Endothelial cell of umbilical vein (primary cell): ENCODE results near the gene ZNF439.

Source experiments
- EZH2 ChIP-seq: IDR thresholded peaks from 2 replicates; pipeline ENCODE4 v1.6.1; 2012; ENCODE audit warnings: borderline replicate concordance, low read depth, mild to moderate bottlenecking, moderate library complexity, low read length, inconsistent platforms; ENCODE audit not compliant: severe bottlenecking
- FOS ChIP-seq: IDR thresholded peaks from 2 replicates; pipeline ENCODE4 v1.6.1; 2011; ENCODE audit warnings: mild to moderate bottlenecking, low read length, moderate library complexity, borderline replicate concordance; ENCODE audit not compliant: insufficient read depth
- POLR2A ChIP-seq: IDR thresholded peaks from 2 replicates; pipeline ENCODE4 v1.6.1; 2012; ENCODE audit warnings: low read depth, mild to moderate bottlenecking, control low read depth, low read length
- TF ChIP-seq, protein P1 (sequence below), 2 donors: IDR thresholded peaks; 1 replicate in 1 of 2; 2 replicates in 1 of 2; pipeline ENCODE4 v1.5.1; 2011; ENCODE audit warnings: low read length in 2 of 2, mild to moderate bottlenecking in 2 of 2, moderate library complexity in 2 of 2, control low read depth in 1 of 2, inconsistent platforms in 1 of 2, low read depth in 1 of 2; ENCODE audit not compliant: insufficient read depth in 1 of 2; ENCODE audit errors: extremely low read depth in 1 of 2
- TF ChIP-seq, protein P2 (sequence below): IDR thresholded peaks from 2 replicates; pipeline ENCODE4 v1.6.1; 2011; ENCODE audit not compliant: insufficient read depth, insufficient read length

DNA sequence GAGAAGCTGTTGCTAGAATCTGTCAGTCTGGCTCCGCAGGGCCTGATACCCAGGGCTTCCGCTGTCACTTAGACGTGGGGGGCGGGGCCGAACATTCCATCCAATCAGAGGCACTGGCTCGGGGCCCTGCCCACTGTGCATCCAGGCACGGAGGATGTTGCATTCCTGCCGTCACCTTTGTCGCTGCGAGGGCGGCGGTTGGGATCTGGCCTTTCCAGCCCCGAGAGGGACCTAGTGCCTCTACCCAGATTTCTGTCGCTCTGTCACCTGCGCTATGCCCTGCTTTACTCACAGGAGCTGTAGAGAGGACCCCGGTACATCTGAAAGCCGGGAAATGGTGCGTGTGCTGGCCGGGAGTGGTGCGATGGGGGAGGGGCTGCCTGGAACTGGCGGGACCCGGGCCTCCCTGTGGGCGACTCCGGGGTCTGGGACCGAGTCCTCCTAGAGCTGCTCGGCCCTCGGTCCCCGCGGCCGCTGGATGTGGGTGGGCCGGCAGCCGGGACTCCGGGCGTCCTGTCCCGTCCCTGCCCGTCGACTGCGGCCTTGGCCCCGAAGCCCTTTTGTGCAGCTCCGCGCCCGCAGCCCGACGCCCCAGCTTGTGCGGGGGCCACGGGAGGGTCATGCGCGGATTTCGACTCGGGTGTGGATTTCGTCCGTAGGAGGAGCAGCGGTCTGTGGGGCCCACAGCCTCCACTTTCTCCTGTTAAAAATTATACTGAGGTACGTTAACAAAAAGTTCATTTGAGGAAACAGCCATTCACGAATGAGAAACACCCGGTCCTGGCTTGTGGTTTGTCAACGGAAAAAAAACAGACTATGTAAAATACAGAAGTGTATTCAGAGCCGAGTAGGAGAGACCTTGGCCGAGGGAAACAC is at the start of gene ZNF439:
- TF ChIP-seq, protein P1, sequence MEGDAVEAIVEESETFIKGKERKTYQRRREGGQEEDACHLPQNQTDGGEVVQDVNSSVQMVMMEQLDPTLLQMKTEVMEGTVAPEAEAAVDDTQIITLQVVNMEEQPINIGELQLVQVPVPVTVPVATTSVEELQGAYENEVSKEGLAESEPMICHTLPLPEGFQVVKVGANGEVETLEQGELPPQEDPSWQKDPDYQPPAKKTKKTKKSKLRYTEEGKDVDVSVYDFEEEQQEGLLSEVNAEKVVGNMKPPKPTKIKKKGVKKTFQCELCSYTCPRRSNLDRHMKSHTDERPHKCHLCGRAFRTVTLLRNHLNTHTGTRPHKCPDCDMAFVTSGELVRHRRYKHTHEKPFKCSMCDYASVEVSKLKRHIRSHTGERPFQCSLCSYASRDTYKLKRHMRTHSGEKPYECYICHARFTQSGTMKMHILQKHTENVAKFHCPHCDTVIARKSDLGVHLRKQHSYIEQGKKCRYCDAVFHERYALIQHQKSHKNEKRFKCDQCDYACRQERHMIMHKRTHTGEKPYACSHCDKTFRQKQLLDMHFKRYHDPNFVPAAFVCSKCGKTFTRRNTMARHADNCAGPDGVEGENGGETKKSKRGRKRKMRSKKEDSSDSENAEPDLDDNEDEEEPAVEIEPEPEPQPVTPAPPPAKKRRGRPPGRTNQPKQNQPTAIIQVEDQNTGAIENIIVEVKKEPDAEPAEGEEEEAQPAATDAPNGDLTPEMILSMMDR (IDR thresholded peaks at IDR 0.05; ENCODE audit: extremely low read depth in 1 of 2, insufficient read depth in 1 of 2, low read depth in 1 of 2, low read length in 2 of 2) = no peak
- no peak for TF ChIP-seq EZH2
- TF ChIP-seq, protein P2, sequence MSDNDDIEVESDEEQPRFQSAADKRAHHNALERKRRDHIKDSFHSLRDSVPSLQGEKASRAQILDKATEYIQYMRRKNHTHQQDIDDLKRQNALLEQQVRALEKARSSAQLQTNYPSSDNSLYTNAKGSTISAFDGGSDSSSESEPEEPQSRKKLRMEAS = no peak
- no peak for TF ChIP-seq FOS
- no peak for TF ChIP-seq POLR2A
